ENCODE data around the gene SPP1.

The SPP1 gene

GRCh38 chr4:87947381-87948160 is 27.9 kb upstream of the SPP1 start:
- Histone ChIP-seq H3K27ac (no peak overlapping the region), H3K9ac (ENCODE audit: insufficient read length) (no peak overlapping the region), H3K9me3 (ENCODE audit: low read depth, low read length) (no peaks in the 10 kb centered on the region), H3K36me3 (ENCODE audit: insufficient read depth, low read length) (no peaks in the 10 kb centered on the region), H3K4me3 (no peak overlapping the region)
- no peak for TF ChIP-seq EZH2 (IDR thresholded peaks at IDR 0.05)
- no peak for TF ChIP-seq POLR2AphosphoS5 (IDR thresholded peaks at IDR 0.05; ENCODE audit: borderline replicate concordance, low read depth, low read length)
- TF ChIP-seq FOXP2 (optimal IDR thresholded peaks at IDR 0.05; ENCODE audit: control extremely low read depth, extremely low read length, insufficient read depth), result no peak
- no peak for DNase-seq (ENCODE audit: low read depth, low spot score)

GRCh38 chr4:87949961-87950360 is 25.6 kb upstream of the SPP1 start:
- no peak overlapping the region for H3K9ac ChIP-seq (ENCODE audit: insufficient read length)
- H3K9me3 ChIP-seq (ENCODE audit: low read depth, low read length), result no peaks in the 10 kb centered on the region
- peak overlapping the region; percentile 26; the same call in 1 of the 2 replicates for H3K4me3 ChIP-seq
- H3K36me3 ChIP-seq (ENCODE audit: insufficient read depth, low read length), result no peaks in the 10 kb centered on the region
- H3K27ac ChIP-seq, result no peak overlapping the region
- no peak for TF ChIP-seq EZH2 (IDR thresholded peaks at IDR 0.05)
- no peak for TF ChIP-seq FOXP2 (optimal IDR thresholded peaks at IDR 0.05; ENCODE audit: control extremely low read depth, extremely low read length, insufficient read depth)
- TF ChIP-seq POLR2AphosphoS5 (IDR thresholded peaks at IDR 0.05; ENCODE audit: borderline replicate concordance, low read depth, low read length), result no peak
- no peak for DNase-seq (ENCODE audit: low read depth, low spot score)

DNA sequence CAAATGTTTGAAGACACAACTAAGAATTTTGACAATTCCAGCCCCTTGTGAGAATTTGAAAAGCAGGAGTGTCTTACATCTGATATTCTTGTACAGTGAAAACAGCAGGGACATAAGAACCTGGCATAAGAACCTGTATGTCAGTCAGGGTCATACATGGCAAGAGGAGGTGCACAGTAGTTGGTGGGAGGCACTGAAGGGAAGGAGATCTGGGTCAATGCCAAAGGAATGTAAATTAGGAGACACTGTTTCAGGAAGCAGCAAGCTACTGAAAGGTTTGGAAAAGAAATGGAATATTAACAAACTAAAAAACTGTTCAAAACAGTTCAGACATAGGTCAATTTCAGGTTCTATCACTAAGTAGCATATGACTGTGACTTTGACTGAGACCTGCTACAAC is 25.0 kb upstream of the SPP1 start:
- TF ChIP-seq POLR2AphosphoS5 (IDR thresholded peaks at IDR 0.05; ENCODE audit: borderline replicate concordance, low read depth, low read length) (no peak), EZH2 (IDR thresholded peaks at IDR 0.05) (no peak), FOXP2 (optimal IDR thresholded peaks at IDR 0.05; ENCODE audit: control extremely low read depth, extremely low read length, insufficient read depth) (no peak)
- no peaks in the 10 kb centered on the region for H3K36me3 ChIP-seq (ENCODE audit: insufficient read depth, low read length)
- 0 out of 2 replicates have a peak overlapping the region, but pooled peaks have one; percentile 36 for H3K4me3 ChIP-seq
- H3K9me3 ChIP-seq (ENCODE audit: low read depth, low read length), result no peaks in the 10 kb centered on the region
- H3K27ac ChIP-seq, result no peak overlapping the region
- no peak for DNase-seq (ENCODE audit: low read depth, low spot score)
- H3K9ac ChIP-seq (ENCODE audit: insufficient read length), result no peak overlapping the region

DNA sequence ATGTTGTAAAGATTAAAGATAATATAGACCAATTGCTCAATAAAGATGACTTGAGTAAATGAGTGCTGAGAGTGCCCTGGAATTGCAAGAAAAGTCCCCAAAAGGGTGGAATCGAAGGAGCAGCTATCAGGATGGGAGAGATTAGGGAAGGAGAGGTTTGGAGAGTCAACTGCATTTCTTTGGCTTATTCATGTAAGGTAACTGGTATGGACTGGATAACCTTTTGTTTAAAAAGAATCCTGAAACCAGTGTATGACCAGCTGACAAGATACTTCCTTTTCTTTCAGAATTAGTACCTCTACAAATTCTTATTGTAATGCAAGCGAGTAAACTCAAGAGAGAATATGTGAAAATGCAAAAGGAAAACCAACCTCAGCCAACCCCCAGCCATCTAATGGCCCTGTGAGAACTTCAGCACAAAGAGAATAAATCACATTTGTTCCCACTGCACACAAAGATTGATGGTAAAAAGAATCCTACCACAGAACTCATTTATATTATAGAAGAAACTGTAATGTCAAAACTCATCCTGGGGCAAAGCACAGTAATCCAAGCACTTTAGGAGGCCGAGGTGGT is 24.5 kb upstream of the SPP1 start:
- no peaks in the 10 kb centered on the region for H3K36me3 ChIP-seq (ENCODE audit: insufficient read depth, low read length)
- H3K27ac ChIP-seq, result no peak overlapping the region
- DNase-seq (ENCODE audit: low read depth, low spot score), result no peak
- no peak overlapping the region for H3K4me3 ChIP-seq
- H3K9ac ChIP-seq (ENCODE audit: insufficient read length), result no peak overlapping the region
- no peak for TF ChIP-seq FOXP2 (optimal IDR thresholded peaks at IDR 0.05; ENCODE audit: control extremely low read depth, extremely low read length, insufficient read depth)
- no peak for TF ChIP-seq EZH2 (IDR thresholded peaks at IDR 0.05)
- TF ChIP-seq POLR2AphosphoS5 (IDR thresholded peaks at IDR 0.05; ENCODE audit: borderline replicate concordance, low read depth, low read length), result no peak
- H3K9me3 ChIP-seq (ENCODE audit: low read depth, low read length), result no peaks in the 10 kb centered on the region

GRCh38 chr4:87953826-87954225 is 21.7 kb upstream of the SPP1 start:
- Histone ChIP-seq H3K9ac (ENCODE audit: insufficient read length) (no peak overlapping the region), H3K9me3 (ENCODE audit: low read depth, low read length) (no peaks in the 10 kb centered on the region), H3K27ac (no peak overlapping the region), H3K4me3 (no peak overlapping the region), H3K36me3 (ENCODE audit: insufficient read depth, low read length) (no peaks in the 10 kb centered on the region)
- TF ChIP-seq POLR2AphosphoS5 (IDR thresholded peaks at IDR 0.05; ENCODE audit: borderline replicate concordance, low read depth, low read length) (no peak), FOXP2 (optimal IDR thresholded peaks at IDR 0.05; ENCODE audit: control extremely low read depth, extremely low read length, insufficient read depth) (no peak), EZH2 (IDR thresholded peaks at IDR 0.05) (no peak)
- no peak for DNase-seq (ENCODE audit: low read depth, low spot score)

DNA sequence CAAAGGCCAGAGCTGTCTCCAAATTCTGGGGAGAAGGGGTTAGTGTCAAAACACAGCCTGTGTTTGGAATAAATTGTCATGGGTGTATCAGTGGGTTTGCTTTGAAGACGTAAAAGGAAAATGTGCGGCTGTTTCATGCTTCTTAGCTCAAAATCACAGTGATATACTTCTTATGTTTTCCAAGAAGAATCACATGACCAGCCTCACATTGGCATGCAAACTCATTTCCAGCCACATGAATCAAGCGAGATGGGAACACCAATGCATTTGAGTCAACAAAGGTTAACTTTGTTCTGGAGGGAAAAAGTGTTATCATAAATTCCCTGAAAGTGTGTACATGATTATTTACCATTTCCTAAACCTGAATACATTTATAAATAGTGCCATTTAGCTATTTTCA is 19.0 kb upstream of the SPP1 start:
- no peak overlapping the region for H3K9ac ChIP-seq (ENCODE audit: insufficient read length)
- no peaks in the 10 kb centered on the region for H3K36me3 ChIP-seq (ENCODE audit: insufficient read depth, low read length)
- DNase-seq (ENCODE audit: low read depth, low spot score), result no peak
- TF ChIP-seq EZH2 (IDR thresholded peaks at IDR 0.05), result no peak
- no peak for TF ChIP-seq POLR2AphosphoS5 (IDR thresholded peaks at IDR 0.05; ENCODE audit: borderline replicate concordance, low read depth, low read length)
- TF ChIP-seq FOXP2 (optimal IDR thresholded peaks at IDR 0.05; ENCODE audit: control extremely low read depth, extremely low read length, insufficient read depth), result no peak
- no peak overlapping the region for H3K27ac ChIP-seq
- H3K9me3 ChIP-seq (ENCODE audit: low read depth, low read length), result no peaks in the 10 kb centered on the region
- H3K4me3 ChIP-seq, result no peak overlapping the region

- no peaks in the 10 kb centered on the region for H3K9me3 ChIP-seq (ENCODE audit: low read depth, low read length)
- no peak overlapping the region for H3K27ac ChIP-seq
- no peak for DNase-seq (ENCODE audit: low read depth, low spot score)
- TF ChIP-seq FOXP2 (optimal IDR thresholded peaks at IDR 0.05; ENCODE audit: control extremely low read depth, extremely low read length, insufficient read depth) (no peak), POLR2AphosphoS5 (IDR thresholded peaks at IDR 0.05; ENCODE audit: borderline replicate concordance, low read depth, low read length) (no peak), EZH2 (IDR thresholded peaks at IDR 0.05) (no peak)
- H3K9ac ChIP-seq (ENCODE audit: insufficient read length), result no peak overlapping the region
- H3K36me3 ChIP-seq (ENCODE audit: insufficient read depth, low read length), result no peaks in the 10 kb centered on the region
- H3K4me3 ChIP-seq, result no peak overlapping the region
These were observed 18.5 kb upstream of the SPP1 start for GRCh38 chr4:87957061-87957460.

DNA sequence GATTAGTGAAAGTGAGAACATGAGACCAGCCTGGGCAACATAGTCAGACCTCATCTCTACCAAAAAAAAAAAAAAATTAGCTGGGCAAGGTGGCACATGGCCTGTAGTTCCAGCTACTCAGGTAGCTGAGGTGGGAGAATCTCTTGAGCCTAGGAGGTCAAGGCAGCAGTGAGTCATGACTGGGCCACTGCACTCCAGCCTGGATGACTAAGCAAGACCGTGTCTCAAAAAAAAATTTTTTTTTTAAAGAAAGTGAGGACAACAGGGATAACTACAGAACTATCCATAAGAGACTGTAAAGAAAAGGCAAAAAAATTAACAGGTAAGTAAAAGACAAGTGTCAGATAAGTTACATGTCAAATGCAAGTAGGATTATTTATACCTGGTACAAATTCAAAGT is 13.5 kb upstream of the SPP1 start:
- H3K9ac ChIP-seq (ENCODE audit: insufficient read length), result no peak overlapping the region

More for the DNA sequence above, 13.5 kb upstream of the SPP1 start:
- H3K4me3 ChIP-seq, result no peak overlapping the region
- no peak overlapping the region for H3K27ac ChIP-seq
- no peak for TF ChIP-seq FOXP2 (optimal IDR thresholded peaks at IDR 0.05; ENCODE audit: control extremely low read depth, extremely low read length, insufficient read depth)
- no peak for TF ChIP-seq EZH2 (IDR thresholded peaks at IDR 0.05)
- no peak for TF ChIP-seq POLR2AphosphoS5 (IDR thresholded peaks at IDR 0.05; ENCODE audit: borderline replicate concordance, low read depth, low read length)
- H3K36me3 ChIP-seq (ENCODE audit: insufficient read depth, low read length), result no peaks in the 10 kb centered on the region
- no peak for DNase-seq (ENCODE audit: low read depth, low spot score)
- H3K9me3 ChIP-seq (ENCODE audit: low read depth, low read length), result no peaks in the 10 kb centered on the region

All from SK-N-MC (cell line).